Right cardiac atrium (tissue), 5 donors: Measurements from ENCODE around the gene ZNF530. TPM values are rescaled to one million over a fixed set of nuclear protein-coding genes. Genes with fewer than 3 reads are reported as not detected.
A peak's percentile ranks its signal among the peaks of the same experiment; 100 is the strongest.

Source experiments
- ATAC-seq, 2 donors: fragments of 200-7000 bp; cut with Tn5 transposase; one replicate each; pipeline versions ENCODE4 v1.8.0 to v1.9.1; 2020; ENCODE audit warnings: moderate library complexity in 2 of 2, mild to moderate bottlenecking in 1 of 2
- DNase-seq, 3 donors: peaks; one replicate each; pipeline ENCODE4 v3.0.0-alpha.2; 2020
- H3K27ac ChIP-seq: one replicate; pipeline ENCODE4 v1.5.1; 2013; ENCODE audit warnings: mild to moderate bottlenecking, low read length, control low read depth, moderate library complexity
- H3K27me3 ChIP-seq: one replicate; pipeline ENCODE4 v1.6.1; 2013; ENCODE audit not compliant: control insufficient read depth, insufficient read depth
- H3K4me1 ChIP-seq: one replicate; pipeline ENCODE4 v1.6.1; 2013; ENCODE audit warnings: low read length; ENCODE audit not compliant: control insufficient read depth, insufficient read depth
- H3K4me3 ChIP-seq: one replicate; pipeline ENCODE4 v1.5.1; 2013; ENCODE audit warnings: low read length, control low read depth
- H3K9me3 ChIP-seq: one replicate; pipeline ENCODE4 v1.6.1; 2013; ENCODE audit warnings: low read length; ENCODE audit not compliant: control insufficient read depth
- WGBS: extraction: QIAGEN DNeasy Blood & Tissue Kit; methylation state at CpG from one replicate; pipeline ENCODE4 v1.1.7; 2013; 5-methylcytosine and 5-hydroxymethylcytosine counted together
- intact Hi-C, 4 donors: fragments of 100-400 bp; cut with DNase I; formaldehyde crosslinking; loops; one replicate each; pipeline versions ENCODE4 v1.11.0 to v1.14.0; 2022 to 2023
- polyA plus RNA-seq: library from polyadenylated mRNA; stranded (reverse); fragments of 200-250 nt; gene quantifications from one replicate; pipeline ENCODE4 v1.2.3, GENCODE V29; 2013
- total RNA-seq, 4 donors: library from RNA; stranded (reverse); fragmentation: NEBNext Ultra II Directional; extraction: Animal tissue kit (Norgen Biotek cat#: 25700); gene quantifications; one replicate each; pipeline ENCODE4 v1.2.1, GENCODE V29; 2021
- donor health status: healthy with polysubstance abuse.
- donor health status: DM: no; HTN: yes; CAD: no.
- donor health status: DM: no; HTN: no; CAD: no.
- donor health status: DM: no; HTN: yes; CAD: no; lungs with severe emphysema.
- donor health status: DM: yes; HTN: yes; CAD: no.

Gene ZNF530
- total and polyA plus RNA-seq, 5 donors = 3.7 to 8.4 (median 5.3) TPM

DNA sequence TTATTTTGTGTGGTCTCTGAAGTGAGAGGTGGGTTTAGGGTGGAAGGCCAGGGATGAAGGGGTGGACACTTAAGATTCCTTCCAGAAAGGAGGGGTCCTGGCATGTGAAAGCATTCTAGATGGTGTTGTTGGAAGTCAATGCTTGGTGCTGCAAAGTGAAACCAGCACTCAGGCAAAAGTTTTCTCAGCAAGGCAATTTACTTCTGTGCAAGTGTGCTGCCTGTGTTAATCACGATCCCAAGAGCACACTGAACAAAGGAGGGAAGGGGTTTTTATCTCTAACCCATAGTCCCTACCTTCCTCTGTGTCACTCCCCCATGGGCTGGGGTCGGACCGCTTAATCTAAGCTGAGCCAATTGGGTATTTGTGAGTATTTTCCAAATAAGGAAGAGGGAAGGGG lies 15.7 kb downstream of the ZNF530 start:
- ATAC-seq (no peak), DNase-seq (no peak)
- Histone ChIP-seq H3K27me3 (no peaks in the 10 kb centered on the region), H3K4me3 (peak overlapping the region; percentile 70), H3K27ac (no peak overlapping the region), H3K9me3 (peaks cover 21% of the 10 kb centered on the region), H3K4me1 (peaks cover 2% of the 10 kb centered on the region)
- 97% methylated on average over 3 of the region's 3 CpGs for WGBS
- intact Hi-C loops = no loop called here

DNA sequence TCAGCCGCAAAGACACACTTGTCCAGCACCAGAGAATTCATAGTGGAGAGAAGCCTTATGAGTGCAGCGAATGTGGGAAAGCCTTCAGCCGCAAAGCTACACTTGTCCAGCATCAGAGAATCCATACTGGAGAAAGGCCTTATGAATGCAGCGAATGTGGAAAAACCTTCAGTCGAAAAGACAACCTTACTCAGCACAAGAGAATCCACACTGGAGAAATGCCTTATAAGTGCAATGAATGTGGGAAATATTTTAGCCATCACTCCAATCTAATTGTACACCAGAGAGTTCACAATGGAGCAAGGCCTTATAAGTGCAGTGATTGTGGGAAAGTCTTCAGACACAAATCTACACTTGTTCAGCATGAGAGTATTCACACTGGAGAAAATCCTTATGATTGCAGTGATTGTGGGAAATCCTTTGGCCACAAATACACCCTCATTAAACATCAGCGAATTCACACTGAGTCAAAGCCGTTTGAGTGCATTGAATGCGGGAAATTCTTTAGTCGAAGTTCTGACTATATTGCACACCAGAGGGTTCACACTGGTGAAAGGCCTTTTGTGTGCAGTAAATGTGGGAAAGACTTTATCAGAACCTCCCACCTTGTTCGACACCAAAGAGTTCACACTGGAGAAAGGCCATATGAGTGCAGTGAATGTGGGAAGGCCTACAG lies 21.1 kb downstream of the ZNF530 start:
- no peaks in the 10 kb centered on the region for H3K27me3 ChIP-seq
- H3K27ac ChIP-seq = no peak overlapping the region
- no peak for DNase-seq
- H3K4me3 ChIP-seq = peak overlapping the region; percentile 31
- no peaks in the 10 kb centered on the region for H3K4me1 ChIP-seq
- WGBS = 98% methylated on average over 10 of the region's 10 CpGs
- intact Hi-C loops = no loop called here
- no peak for ATAC-seq
- H3K9me3 ChIP-seq = peaks cover 43% of the 10 kb centered on the region

DNA sequence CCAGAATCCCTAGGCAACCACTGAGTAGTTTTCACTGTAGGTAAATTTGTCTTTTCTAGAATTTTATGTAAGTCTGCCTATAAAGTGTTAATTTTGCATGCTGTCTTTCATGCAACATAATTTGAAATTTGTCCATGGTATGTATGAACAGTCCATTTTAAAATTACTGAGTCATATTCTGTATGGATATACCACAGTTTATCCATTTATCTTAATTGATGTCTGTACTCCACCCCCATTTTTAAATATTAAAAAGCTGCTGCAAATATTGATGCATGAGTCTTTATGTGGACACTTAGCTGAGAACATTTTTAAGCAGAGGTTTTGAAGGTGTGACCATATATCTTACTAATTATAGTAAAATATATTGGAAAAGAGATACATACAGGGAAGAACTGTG lies 23.4 kb downstream of the ZNF530 start:
- intact Hi-C loops = no loop called here
- ATAC-seq (no peak), DNase-seq (no peak)
- Histone ChIP-seq H3K27me3 (no peaks in the 10 kb centered on the region), H3K4me3 (no peak overlapping the region), H3K27ac (no peak overlapping the region), H3K4me1 (no peaks in the 10 kb centered on the region), H3K9me3 (peaks cover 38% of the 10 kb centered on the region)

DNA sequence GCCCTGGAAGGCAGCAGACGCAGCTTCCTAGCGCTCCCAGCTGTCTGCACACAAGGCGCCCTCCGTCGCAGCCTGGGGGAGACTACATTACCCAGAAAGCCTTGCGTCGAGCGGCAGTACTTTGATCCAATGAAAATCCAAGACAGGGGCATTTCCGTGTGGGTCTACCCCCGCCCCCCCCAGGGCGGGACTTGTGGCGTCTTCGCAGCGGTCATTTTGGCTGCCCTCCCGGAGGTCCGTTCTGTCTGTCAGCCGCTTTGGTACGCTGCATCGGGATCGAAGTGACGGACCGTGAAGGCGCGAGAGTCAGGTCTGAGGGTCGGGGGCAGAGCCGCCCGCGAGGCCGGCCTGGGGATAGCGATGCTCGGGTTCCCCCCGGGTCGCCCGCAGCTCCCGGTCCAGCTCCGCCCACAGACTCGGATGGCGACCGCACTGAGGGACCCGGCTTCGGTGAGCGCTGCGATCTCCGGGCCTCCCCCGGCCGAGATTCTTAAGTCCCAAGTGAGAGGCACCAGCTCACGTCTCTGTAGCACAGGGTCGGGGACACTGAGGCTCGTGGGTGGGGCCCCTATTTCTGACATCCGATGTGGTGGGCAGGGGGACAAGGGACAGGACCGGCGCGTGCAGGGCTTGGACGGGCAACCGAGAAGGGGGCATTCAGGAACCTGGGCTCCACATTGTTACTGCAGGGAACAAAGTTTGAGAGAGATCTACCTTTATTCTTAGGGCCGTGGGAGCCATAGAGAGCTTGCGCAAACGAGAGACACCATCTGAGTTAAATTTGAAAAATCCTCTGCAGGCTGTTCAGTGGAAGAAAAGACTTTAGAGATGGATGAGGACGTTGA lies 33.5 kb downstream of the ZNF530 start, which contains the start of gene ZNF211:
ZNF211 (plus strand) TSS at position 182 of the 845 bp plus-strand sequence; CDS start at position 361, 179 bp downstream.
- Histone ChIP-seq H3K27me3 (no peaks in the 10 kb centered on the region), H3K4me1 (peaks cover 6% of the 10 kb centered on the region), H3K4me3 (peak within 1 kb of the TSS; percentile 68), H3K27ac (peak within 1 kb of the TSS; percentile 36), H3K9me3 (peaks cover 2% of the 10 kb centered on the region)
- intact Hi-C loops = no loop called here
- DNase-seq (peak; percentile 95 to 98 (median 97)), ATAC-seq (peak; percentile 100)
- under 1% methylated on average over 59 of the region's 59 CpGs for WGBS

DNA sequence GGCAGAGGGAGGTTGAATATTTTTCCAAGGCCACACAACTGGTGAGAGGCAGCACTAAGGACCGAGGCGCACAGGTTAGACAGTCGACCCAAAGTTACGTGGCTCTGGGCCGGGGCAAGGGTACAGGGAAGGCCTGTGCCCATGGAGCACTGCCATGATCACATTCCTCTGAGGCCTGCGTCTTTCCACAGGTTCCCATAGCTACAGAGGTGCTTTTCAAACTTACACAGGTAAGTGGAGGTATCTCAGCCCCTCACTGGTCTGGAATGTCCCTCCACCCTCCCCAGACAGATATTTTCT lies 34.1 kb downstream of the ZNF530 start:
- H3K9me3 ChIP-seq = peaks cover 2% of the 10 kb centered on the region
- peaks cover 6% of the 10 kb centered on the region for H3K4me1 ChIP-seq
- no peak overlapping the region for H3K27ac ChIP-seq
- H3K27me3 ChIP-seq = no peaks in the 10 kb centered on the region
- peak; percentile 34 to 44 for ATAC-seq
- intact Hi-C loops = no loop called here
- 41% methylated on average over 6 of the region's 6 CpGs for WGBS
- DNase-seq = peak in 2 of 3 donors; percentile 32 to 44
- peak overlapping the region; percentile 68 for H3K4me3 ChIP-seq

DNA sequence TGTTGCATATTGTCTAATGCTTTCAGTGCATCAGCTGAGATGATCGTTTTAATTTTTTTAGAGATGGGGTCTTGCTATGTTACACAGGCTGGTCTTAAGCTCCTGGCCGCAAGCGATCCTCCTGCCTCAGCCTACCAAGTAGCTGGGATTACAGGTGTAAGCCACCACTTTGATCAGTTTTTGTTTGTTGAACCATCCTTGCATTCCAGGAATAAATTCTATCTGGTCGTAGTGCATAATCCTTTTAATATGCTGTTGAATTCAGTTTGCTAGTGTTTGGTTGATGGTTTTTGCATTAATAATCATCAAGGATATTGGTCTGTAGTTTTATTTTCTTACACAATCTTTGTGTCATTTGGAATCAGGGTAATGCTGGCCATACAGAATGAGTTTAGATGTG lies 37.7 kb downstream of the ZNF530 start:
- Histone ChIP-seq H3K9me3 (peaks cover 18% of the 10 kb centered on the region), H3K27me3 (no peaks in the 10 kb centered on the region), H3K4me3 (no peak overlapping the region), H3K27ac (no peak overlapping the region), H3K4me1 (peaks cover 6% of the 10 kb centered on the region)
- 97% methylated on average over 4 of the region's 4 CpGs for WGBS
- intact Hi-C loops = no loop called here
- DNase-seq (no peak), ATAC-seq (no peak)

DNA sequence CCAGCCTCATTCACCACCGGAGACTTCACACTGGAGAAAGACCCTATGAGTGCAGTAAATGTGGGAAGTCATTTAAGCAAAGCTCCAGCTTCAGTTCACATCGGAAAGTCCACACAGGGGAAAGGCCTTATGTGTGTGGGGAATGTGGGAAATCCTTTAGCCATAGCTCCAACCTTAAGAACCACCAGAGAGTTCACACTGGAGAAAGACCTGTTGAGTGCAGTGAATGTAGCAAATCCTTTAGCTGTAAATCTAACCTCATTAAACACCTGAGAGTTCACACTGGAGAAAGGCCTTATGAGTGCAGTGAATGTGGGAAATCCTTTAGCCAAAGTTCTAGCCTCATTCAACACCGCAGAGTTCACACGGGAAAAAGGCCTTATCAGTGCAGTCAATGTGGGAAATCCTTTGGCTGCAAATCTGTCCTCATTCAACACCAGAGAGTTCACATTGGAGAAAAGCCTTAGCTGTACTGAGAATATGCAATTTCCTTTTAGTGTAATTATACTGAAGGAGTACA lies 42.1 kb downstream of the ZNF530 start:
- DNase-seq (no peak), ATAC-seq (no peak)
- Histone ChIP-seq H3K27ac (no peak overlapping the region), H3K4me1 (no peaks in the 10 kb centered on the region), H3K9me3 (peaks cover 18% of the 10 kb centered on the region), H3K27me3 (no peaks in the 10 kb centered on the region), H3K4me3 (no peak overlapping the region)
- intact Hi-C loops = no loop called here
- WGBS = 96% methylated on average over 4 of the region's 4 CpGs

DNA sequence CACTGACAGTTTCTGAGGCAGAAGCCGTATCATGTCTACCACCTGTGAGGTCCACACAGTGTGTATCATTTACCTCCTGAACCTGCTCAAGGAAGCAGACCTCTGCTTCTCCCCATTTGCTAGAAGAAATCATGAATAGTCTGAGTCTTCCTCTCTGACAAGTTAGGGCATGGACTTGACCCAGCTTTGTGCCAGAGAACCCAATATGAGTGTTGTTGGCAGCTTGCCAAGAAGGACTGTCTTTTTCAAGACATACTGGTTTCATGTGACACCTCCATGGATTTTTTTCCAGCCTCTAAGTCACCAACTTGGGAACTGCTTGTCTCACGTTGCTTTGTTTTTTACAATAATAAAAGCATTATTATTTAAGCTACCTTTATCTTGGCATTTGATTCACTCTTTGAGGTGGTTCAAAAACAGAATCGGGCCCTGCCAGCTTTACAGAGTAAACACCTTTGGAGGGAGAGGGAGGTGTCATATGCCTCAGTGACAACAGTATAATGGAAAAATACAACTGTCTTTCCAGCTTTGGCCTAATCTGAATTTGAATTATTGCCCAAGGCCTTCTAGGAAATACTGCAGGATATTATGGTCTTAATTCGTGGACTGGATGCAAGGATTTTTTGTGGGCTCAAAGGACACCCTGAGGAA lies 42.8 kb downstream of the ZNF530 start:
- WGBS = 80% methylated on average over 4 of the region's 4 CpGs
- ATAC-seq (no peak), DNase-seq (no peak)
- intact Hi-C loops = no loop called here
- H3K4me3 ChIP-seq = no peak overlapping the region
- no peaks in the 10 kb centered on the region for H3K27me3 ChIP-seq
- no peak overlapping the region for H3K27ac ChIP-seq
- H3K4me1 ChIP-seq = no peaks in the 10 kb centered on the region
- peaks cover 16% of the 10 kb centered on the region for H3K9me3 ChIP-seq

DNA sequence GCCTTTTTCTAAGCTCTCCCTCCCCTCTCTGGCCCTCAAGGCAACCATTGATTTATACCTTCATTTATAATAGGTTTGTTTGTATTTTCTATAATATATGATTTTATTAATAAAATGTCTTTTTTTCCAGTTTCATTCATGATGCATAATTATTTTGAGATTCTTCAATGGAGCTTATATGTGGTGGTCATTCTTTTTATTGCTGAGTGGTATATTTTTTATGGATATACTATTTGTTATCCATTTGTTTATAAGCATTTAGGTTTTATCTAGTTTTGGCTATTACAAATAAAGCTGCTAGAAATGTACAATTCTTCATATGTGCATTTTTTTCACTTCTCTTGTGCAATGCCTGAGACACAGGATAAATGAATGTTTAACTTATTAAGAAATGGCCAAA lies 44.0 kb downstream of the ZNF530 start:
- ATAC-seq (no peak), DNase-seq (no peak)
- H3K27me3 ChIP-seq = no peaks in the 10 kb centered on the region
- no peak overlapping the region for H3K27ac ChIP-seq
- H3K4me1 ChIP-seq = no peaks in the 10 kb centered on the region
- peaks cover 16% of the 10 kb centered on the region for H3K9me3 ChIP-seq
- H3K4me3 ChIP-seq = no peak overlapping the region
- intact Hi-C loops = no loop called here

DNA sequence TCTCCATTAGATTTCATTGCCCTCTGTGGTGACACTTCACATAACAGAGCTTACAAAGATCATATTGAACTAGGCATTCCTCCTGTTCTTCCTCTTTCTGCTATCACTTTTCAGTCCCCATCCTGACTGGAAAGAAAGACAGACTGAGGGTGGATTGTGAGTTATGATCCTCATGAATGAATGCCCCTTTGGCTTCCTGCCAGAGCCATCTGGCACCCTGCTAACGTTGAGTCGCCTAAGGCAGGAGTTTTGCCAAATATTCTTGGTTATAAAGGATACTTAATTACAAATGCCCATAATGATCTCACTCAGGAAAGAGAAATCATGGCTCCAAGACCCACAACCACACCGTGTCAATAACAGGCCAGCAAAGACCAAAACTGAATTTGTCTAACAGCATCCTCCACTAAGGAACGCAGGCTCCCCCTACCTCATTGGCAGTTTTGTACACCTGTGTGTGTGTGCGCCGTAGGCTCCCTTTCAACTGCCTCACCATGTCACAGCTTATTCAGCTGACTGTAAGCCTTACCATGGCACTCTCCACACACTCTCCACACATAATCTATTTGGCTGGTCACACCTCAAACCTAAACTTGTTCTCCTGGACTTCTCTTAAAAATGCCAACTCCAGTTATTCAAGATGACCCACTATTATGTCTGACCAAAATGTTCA lies 48.8 kb downstream of the ZNF530 start:
- Histone ChIP-seq H3K27me3 (no peaks in the 10 kb centered on the region), H3K9me3 (no peaks in the 10 kb centered on the region), H3K4me1 (no peaks in the 10 kb centered on the region), H3K27ac (no peak overlapping the region), H3K4me3 (no peak overlapping the region)
- ATAC-seq (no peak), DNase-seq (no peak)
- WGBS = 60% methylated on average over 6 of the region's 6 CpGs
- intact Hi-C loops = no loop called here

DNA sequence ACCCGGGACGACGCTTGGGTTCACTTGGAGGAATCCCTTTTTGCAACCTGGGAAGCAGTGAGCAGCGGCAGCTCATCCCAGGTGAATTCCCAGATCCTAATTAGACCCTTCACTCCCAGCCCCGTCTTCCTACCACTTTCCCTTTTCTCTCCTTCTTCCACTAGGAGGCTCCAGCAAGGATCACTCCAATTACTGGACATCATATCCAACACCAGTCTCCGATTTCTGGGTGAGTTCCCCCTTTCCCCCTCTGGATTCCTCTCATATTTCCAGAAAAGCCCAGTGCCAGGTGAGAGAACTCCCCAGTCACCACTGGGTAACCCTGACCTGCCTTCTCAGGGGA lies 51.9 kb downstream of the ZNF530 start:
- ATAC-seq (peak in 1 of 2 donors; percentile 5), DNase-seq (no peak)
- no peak overlapping the region for H3K27ac ChIP-seq
- 41% methylated on average over 6 of the region's 6 CpGs for WGBS
- H3K4me3 ChIP-seq = no peak overlapping the region
- no peaks in the 10 kb centered on the region for H3K9me3 ChIP-seq
- intact Hi-C loops = no loop called here
- no peaks in the 10 kb centered on the region for H3K4me1 ChIP-seq
- no peaks in the 10 kb centered on the region for H3K27me3 ChIP-seq
